Peyer's patch (tissue), 4 donors: Measurements from ENCODE around the gene DGCR2. TPM values are rescaled to one million over a fixed set of nuclear protein-coding genes. Genes with fewer than 3 reads are reported as not detected.

ENCODE experiments used
- DNase-seq, 3 donors: peaks; one replicate each; pipeline ENCODE4 v3.0.0-alpha.2; 2017 to 2019
- H3K27ac ChIP-seq, 4 donors: fragments of 200-600 bp; sonication (generic); one replicate each; pipeline ENCODE4 v1.5.1; 2016 to 2019
- H3K27me3 ChIP-seq, 2 donors: fragments of 200-600 bp; sonication (generic); one replicate each; pipeline ENCODE4 v1.5.1; 2019
- H3K36me3 ChIP-seq, 3 donors: fragments of 200-600 bp; sonication (generic); one replicate each; pipeline ENCODE4 v1.5.1; 2016 to 2019
- H3K4me1 ChIP-seq, 4 donors: fragments of 200-600 bp; sonication (generic); one replicate each; pipeline ENCODE4 v1.5.1; 2016 to 2019
- H3K4me3 ChIP-seq, 4 donors: fragments of 200-600 bp; sonication (generic); 1 replicate in 3 of 4; 2 replicates in 1 of 4; pipeline ENCODE4 v1.5.1; 2016 to 2019; ENCODE audit warnings: mild to moderate bottlenecking in 1 of 4
- H3K9me3 ChIP-seq, 4 donors: fragments of 200-600 bp; sonication (generic); one replicate each; pipeline ENCODE4 v1.5.1; 2016 to 2019; ENCODE audit warnings: mild to moderate bottlenecking in 1 of 4
- POLR2A ChIP-seq, 2 donors: fragments of 450-650 bp; IDR thresholded peaks; one replicate each; pipeline ENCODE4 v1.5.1; 2017; ENCODE audit warnings: antibody characterized with exemption in 2 of 2, mild to moderate bottlenecking in 2 of 2, moderate library complexity in 2 of 2
- total RNA-seq, 4 donors: library from RNA; depleted of rRNA; stranded (reverse); fragments of >200 nt; gene quantifications; one replicate each; pipeline ENCODE4 v1.1.0, GENCODE V29; 2016
- TF ChIP-seq, protein P1 (sequence below), 6 experiments: fragments of 450-650 bp in 4 of 6; fragments of 200-600 bp in 2 of 6; sonication (generic) in 1 of 6; IDR thresholded peaks; one replicate each; pipeline ENCODE4 v1.5.1; 2017 to 2019; ENCODE audit warnings: antibody characterized with exemption in 6 of 6, mild to moderate bottlenecking in 3 of 6, moderate library complexity in 1 of 6

DGCR2 gene
- total RNA-seq, 4 donors from 2014 or later, result 49.5 to 101 (median 92.1) TPM

DNA sequence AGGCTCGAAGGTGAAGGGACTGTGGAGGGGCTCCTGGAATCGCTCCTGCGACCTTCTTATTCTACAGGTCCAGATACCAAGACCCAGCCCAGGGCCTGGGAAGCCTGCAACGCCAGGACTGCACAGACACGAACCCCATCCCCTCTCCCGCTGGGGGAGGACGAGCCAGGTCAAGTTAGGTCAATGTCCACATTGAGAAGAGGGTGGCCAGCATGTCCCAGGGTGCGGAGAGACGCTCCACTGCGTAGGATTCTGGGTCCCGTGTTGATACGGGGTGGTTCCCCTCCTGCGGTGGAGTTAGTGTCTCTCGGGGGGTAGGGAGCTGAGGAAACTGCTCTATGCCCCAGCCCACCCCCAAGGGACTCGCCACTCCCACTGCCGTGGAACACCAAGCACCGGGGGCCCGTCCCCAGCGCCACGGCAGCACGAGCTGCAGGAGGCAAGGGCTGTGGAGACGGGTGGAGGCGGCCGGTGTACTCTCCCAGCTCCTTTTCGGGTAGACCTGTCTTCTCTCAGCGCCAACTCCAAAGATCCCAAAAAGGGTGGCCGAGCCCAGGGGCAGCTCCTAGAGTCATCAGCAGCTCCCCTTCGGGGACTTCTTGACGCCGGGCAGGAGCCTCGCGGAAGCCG is 26.3 kb upstream of the DGCR2 start:
- no peak overlapping the region for H3K4me3 ChIP-seq
- TF ChIP-seq, protein P1, sequence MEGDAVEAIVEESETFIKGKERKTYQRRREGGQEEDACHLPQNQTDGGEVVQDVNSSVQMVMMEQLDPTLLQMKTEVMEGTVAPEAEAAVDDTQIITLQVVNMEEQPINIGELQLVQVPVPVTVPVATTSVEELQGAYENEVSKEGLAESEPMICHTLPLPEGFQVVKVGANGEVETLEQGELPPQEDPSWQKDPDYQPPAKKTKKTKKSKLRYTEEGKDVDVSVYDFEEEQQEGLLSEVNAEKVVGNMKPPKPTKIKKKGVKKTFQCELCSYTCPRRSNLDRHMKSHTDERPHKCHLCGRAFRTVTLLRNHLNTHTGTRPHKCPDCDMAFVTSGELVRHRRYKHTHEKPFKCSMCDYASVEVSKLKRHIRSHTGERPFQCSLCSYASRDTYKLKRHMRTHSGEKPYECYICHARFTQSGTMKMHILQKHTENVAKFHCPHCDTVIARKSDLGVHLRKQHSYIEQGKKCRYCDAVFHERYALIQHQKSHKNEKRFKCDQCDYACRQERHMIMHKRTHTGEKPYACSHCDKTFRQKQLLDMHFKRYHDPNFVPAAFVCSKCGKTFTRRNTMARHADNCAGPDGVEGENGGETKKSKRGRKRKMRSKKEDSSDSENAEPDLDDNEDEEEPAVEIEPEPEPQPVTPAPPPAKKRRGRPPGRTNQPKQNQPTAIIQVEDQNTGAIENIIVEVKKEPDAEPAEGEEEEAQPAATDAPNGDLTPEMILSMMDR (IDR thresholded peaks at IDR 0.05), result no peak
- TF ChIP-seq POLR2A (IDR thresholded peaks at IDR 0.05), result no peak
- H3K4me1 ChIP-seq, result peaks cover 0 to 23% (median 7%) of the 10 kb centered on the region in 4 donors
- DNase-seq, result no peak
- H3K27me3 ChIP-seq, result peaks cover 0 to 25% of the 10 kb centered on the region in 2 donors
- peaks cover 0 to 3% (median 0%) of the 10 kb centered on the region in 4 donors for H3K9me3 ChIP-seq
- H3K27ac ChIP-seq, result no peak overlapping the region
- H3K36me3 ChIP-seq, result no peaks in the 10 kb centered on the region

DNA sequence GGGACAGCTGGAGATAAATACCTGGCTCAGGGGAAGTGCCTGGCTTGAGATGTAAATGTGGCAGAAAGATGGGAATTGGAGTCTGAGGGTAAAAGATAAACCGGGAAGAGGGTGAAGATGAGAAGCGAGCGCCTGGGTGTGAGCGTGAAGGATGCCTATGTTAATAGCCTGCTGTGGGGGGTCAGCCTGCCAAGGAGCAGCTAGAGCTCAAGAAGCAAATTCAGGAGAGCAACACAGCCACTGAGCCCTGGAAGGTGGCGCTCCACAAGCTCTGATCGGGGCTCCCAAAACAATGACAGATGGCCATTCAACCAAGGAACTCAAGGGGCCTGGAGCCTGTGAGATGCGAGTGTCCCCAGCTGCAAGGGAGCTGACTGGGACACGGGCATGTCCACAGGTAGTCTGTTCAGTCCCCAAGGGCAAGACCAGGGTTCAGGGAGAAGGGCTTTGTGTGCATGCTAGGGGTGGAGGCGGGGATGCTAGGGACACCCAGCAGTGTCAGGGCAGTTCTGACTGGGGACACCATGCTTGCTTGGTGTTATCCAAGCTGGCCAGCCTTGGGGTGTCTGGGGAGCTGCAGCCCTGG is 25.1 kb upstream of the DGCR2 start:
- H3K27ac ChIP-seq, result no peak overlapping the region
- no peak for DNase-seq
- peaks cover 0 to 3% (median 0%) of the 10 kb centered on the region in 4 donors for H3K9me3 ChIP-seq
- TF ChIP-seq, protein P1 (IDR thresholded peaks at IDR 0.05), result no peak
- no peak for TF ChIP-seq POLR2A (IDR thresholded peaks at IDR 0.05)
- H3K27me3 ChIP-seq, result peaks cover 0 to 25% of the 10 kb centered on the region in 2 donors
- H3K4me3 ChIP-seq, result no peak overlapping the region
- peaks cover 0 to 5% (median 0%) of the 10 kb centered on the region in 3 donors for H3K36me3 ChIP-seq
- H3K4me1 ChIP-seq, result peaks cover 0 to 24% (median 10%) of the 10 kb centered on the region in 4 donors

DNA sequence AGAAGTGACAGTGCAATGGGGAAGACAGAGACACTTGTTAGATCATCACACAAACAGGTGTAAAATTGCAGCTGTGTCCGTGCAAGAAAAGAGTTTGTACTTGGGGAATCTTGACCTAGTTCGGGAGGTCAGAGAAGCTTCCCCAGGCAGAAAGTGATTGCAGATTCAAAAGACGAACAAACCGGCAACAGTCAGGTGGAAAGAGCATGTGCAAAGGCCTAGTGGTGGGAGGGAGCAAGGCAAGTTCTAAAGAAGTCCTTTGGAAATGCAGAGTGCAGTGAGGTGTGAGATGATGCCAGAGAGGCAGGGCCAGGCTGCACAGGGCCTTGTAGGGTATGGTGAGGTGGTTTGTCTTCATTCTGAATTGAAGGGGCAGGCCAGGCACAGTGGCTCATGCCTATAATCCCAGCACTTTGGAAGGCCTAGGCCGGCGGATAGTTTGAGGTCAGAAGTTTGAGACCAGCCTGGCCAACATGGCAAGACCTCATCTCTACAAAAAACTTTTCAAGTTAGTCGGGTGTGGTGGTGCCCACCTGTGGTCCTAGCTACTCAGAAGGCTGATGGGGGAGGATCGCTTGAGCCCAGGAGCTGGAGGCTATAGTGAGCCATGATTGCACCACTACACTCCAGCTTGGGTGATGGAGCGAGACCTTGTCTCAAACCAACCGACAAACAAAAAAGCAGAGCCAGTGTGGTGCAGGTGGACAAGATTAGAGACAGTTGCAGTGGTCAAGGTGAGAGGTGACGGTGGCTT is 24.2 kb upstream of the DGCR2 start:
- Histone ChIP-seq H3K36me3 (peaks cover 0 to 14% (median 0%) of the 10 kb centered on the region in 3 donors), H3K9me3 (peaks cover 0 to 3% (median 0%) of the 10 kb centered on the region in 4 donors), H3K27ac (no peak overlapping the region), H3K27me3 (peaks cover 0 to 25% of the 10 kb centered on the region in 2 donors), H3K4me1 (peaks cover 0 to 24% (median 10%) of the 10 kb centered on the region in 4 donors), H3K4me3 (no peak overlapping the region)
- TF ChIP-seq POLR2A (IDR thresholded peaks at IDR 0.05), result no peak
- no peak for DNase-seq

DNA sequence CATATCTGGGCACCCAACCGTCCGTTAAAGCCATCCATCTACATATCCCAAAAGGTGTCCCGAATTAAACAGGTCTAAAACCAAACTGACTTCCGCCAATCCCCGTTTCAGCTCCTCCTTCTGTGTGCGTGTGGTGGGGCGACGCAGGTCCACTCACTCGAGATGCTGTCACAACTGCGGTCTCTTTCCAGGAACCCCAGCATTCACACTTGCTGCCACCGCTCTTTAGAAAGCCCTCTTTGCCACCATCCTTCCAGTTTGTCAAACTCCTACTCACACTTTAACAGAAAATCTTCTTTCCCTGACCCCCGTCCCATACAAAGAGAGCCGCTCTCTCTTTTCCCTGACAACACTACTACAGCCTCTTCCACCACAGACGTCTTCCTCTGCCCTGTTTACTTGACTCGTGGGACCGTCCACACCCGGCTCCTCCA is 21.8 kb upstream of the DGCR2 start:
- TF ChIP-seq, protein P1 (IDR thresholded peaks at IDR 0.05), result no peak
- no peak for TF ChIP-seq POLR2A (IDR thresholded peaks at IDR 0.05)
- peaks cover 0 to 11% (median 7%) of the 10 kb centered on the region in 4 donors for H3K4me1 ChIP-seq
- H3K27me3 ChIP-seq, result peaks cover 0 to 5% of the 10 kb centered on the region in 2 donors
- H3K4me3 ChIP-seq, result peak overlapping the region; percentile 72 to 98 (median 86)
- no peak for DNase-seq
- no peaks in the 10 kb centered on the region for H3K9me3 ChIP-seq
- peaks cover 0 to 36% (median 0%) of the 10 kb centered on the region in 3 donors for H3K36me3 ChIP-seq
- peak overlapping the region; percentile 75 to 88 (median 80) for H3K27ac ChIP-seq

DNA sequence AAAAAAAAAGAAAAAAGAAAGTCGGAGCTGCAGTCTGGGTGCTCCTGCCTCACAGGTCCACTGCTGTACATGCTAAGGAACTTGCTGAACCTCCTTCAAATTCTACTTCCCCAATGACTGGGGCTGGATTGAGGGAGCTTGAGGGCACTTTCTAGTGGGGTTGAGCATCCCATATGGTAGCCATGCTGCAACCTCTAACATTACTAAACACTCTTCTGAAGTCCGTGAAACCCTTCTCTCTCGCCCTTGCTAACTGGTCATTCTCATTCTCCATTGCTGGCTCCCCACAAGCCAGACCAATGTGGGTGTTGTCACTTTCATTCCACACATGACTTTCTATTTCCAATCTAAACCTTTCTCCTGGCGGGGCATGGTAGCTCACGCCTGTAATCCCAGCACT is 21.0 kb upstream of the DGCR2 start:
- H3K9me3 ChIP-seq, result no peaks in the 10 kb centered on the region
- no peak overlapping the region for H3K27ac ChIP-seq
- H3K36me3 ChIP-seq, result peaks cover 0 to 44% (median 0%) of the 10 kb centered on the region in 3 donors
- no peaks in the 10 kb centered on the region for H3K27me3 ChIP-seq
- no peak for DNase-seq
- peaks cover 0 to 8% (median 7%) of the 10 kb centered on the region in 4 donors for H3K4me1 ChIP-seq
- no peak for TF ChIP-seq POLR2A (IDR thresholded peaks at IDR 0.05)
- TF ChIP-seq, protein P1 (IDR thresholded peaks at IDR 0.05), result no peak
- no peak overlapping the region for H3K4me3 ChIP-seq
